GM19025 (cell line): ENCODE measurements around the gene CPA3.

Experiments used
- ATAC-seq: cut with Tn5 transposase; IDR thresholded peaks from one replicate; pipeline ENCODE4 v1.9.1; 2021; ENCODE audit warnings: mild to moderate bottlenecking, low read depth, moderate library complexity; ENCODE audit not compliant: unreplicated experiment

CPA3 gene

GRCh38 chr3:148865049-148865448 lies at the start of gene CPA3:
CPA3 (plus strand) TSS chr3:148865296; CDS start chr3:148865308, 12 bp downstream.
- ATAC-seq = no peak

- ATAC-seq = no peak
These were observed 49.6 kb upstream of the CPA3 start for GRCh38 chr3:148815316-148816110.

GRCh38 chr3:148816427-148816826 lies 48.7 kb upstream of the CPA3 start:
- ATAC-seq = no peak

GRCh38 chr3:148816981-148817525 lies 48.0 kb upstream of the CPA3 start:
- no peak for ATAC-seq

- no peak for ATAC-seq
These were observed 44.5 kb upstream of the CPA3 start for GRCh38 chr3:148820361-148821245.

GRCh38 chr3:148823026-148823425 lies 42.1 kb upstream of the CPA3 start:
- no peak for ATAC-seq

- ATAC-seq = no peak
These were observed 39.6 kb upstream of the CPA3 start for GRCh38 chr3:148825476-148825875.

GRCh38 chr3:148827585-148827984 lies 37.5 kb upstream of the CPA3 start, which contains the start of gene CPB1:
CPB1 (plus strand) TSS chr3:148827811; CDS start chr3:148827824, 13 bp downstream.
- ATAC-seq = no peak

- no peak for ATAC-seq
These were observed 36.9 kb upstream of the CPA3 start for GRCh38 chr3:148828136-148828690.

- ATAC-seq = no peak
These were observed 35.2 kb upstream of the CPA3 start for GRCh38 chr3:148829926-148830325.

GRCh38 chr3:148833223-148833622 lies 31.9 kb upstream of the CPA3 start:
- no peak for ATAC-seq

GRCh38 chr3:148839805-148840204 lies 25.3 kb upstream of the CPA3 start:
- ATAC-seq = peak; percentile 50

GRCh38 chr3:148840451-148840850 lies 24.6 kb upstream of the CPA3 start:
- peak; percentile 9 for ATAC-seq

GRCh38 chr3:148845756-148846395 lies 19.2 kb upstream of the CPA3 start:
- ATAC-seq = no peak

- ATAC-seq = no peak
These were observed 17.7 kb upstream of the CPA3 start for GRCh38 chr3:148847351-148847750.

GRCh38 chr3:148848410-148848809 lies 16.7 kb upstream of the CPA3 start:
- no peak for ATAC-seq

GRCh38 chr3:148852271-148852992 lies 12.7 kb upstream of the CPA3 start:
- no peak for ATAC-seq

- no peak for ATAC-seq
These were observed 12.0 kb upstream of the CPA3 start for GRCh38 chr3:148853076-148853475.

- no peak for ATAC-seq
These were observed 11.0 kb upstream of the CPA3 start for GRCh38 chr3:148854061-148854460.

GRCh38 chr3:148856384-148856783 lies 8.7 kb upstream of the CPA3 start:
- ATAC-seq = no peak
